ENCODE data around the gene GLUD1. TPM values are rescaled to one million over a fixed set of nuclear protein-coding genes. Genes with fewer than 3 reads are reported as not detected.
"Not testable (repeated sequence)": the region's sequence is repeated elsewhere in the genome, so short reads cannot be mapped to it uniquely, and the experiment has no call there.

GLUD1 gene
- total and polyA plus RNA-seq, 2 donors (not counting 1 experiment from before 2014, with no cell fraction given): 130 to 327 TPM

DNA sequence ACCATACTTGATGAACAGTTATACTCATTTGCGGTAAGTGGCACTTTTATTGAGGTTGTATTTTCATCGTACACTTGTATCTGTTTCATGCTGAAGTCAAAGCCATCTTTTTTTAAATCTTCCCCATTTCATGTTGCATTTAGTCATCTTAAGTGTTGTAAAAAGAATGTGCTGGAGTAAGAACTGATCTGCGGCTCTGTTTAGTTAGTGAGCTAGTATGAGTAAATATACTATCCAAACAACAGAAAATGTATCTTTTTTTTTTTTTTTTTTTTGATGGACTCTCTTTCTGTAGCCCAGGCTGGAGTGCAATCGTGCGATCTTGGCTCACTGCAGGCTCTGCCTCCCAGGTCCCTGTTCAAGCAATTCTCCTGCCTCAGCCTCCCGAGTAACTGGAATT is 87.0 kb downstream of the GLUD1 start:
- not testable (repeated sequence) for H3K36me3 ChIP-seq (ENCODE audit: control insufficient read depth, insufficient read depth, low read length); H4K20me1 ChIP-seq (ENCODE audit: control insufficient read depth, extremely low read depth, insufficient read depth, low read length); H3K4me3 ChIP-seq (replicated peaks in 1 of 4; ENCODE audit: control extremely low read depth in 1 of 4, insufficient read depth in 1 of 4, low read depth in 3 of 4, low read length in 4 of 4); H3K4me2 ChIP-seq (ENCODE audit: extremely low read depth, insufficient read depth, low read length); H3K9me3 ChIP-seq (ENCODE audit: control insufficient read depth, insufficient read depth, low read depth, low read length); DNase-seq (ENCODE audit: low read depth in 2 of 2); H3K27ac ChIP-seq (ENCODE audit: insufficient read depth, low read length); H2AFZ ChIP-seq (ENCODE audit: low read length); H3K9ac ChIP-seq (ENCODE audit: insufficient read depth, low read length); H3K27me3 ChIP-seq (ENCODE audit: control insufficient read depth, insufficient read depth, low read length); H3K4me1 ChIP-seq (ENCODE audit: control insufficient read depth, extremely low read depth, insufficient read depth, low read length); H3K79me2 ChIP-seq (ENCODE audit: control insufficient read depth, insufficient read depth, low read length)

DNA sequence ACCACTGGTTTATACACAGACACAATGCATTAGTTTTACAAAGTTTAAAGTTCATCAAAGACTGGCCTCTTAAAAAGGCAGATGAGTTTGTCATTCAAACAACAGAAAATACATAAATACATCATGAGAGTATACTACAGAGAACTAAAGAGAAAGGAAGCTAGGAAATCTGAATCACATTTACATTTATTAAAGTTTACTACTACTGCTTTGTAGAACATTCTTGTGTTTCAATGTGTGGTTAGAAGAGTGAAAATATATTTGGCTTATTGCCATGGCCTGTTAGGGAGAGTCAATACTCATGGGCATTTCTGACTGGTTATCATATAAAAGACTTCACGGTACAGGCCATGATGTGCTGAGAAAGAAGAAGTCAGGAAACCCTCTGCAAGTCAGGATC is 87.5 kb downstream of the GLUD1 start:
- H3K4me3 ChIP-seq (replicated peaks in 1 of 4; ENCODE audit: control extremely low read depth in 1 of 4, insufficient read depth in 1 of 4, low read depth in 3 of 4, low read length in 4 of 4); H3K27ac ChIP-seq (ENCODE audit: insufficient read depth, low read length); H3K9ac ChIP-seq (ENCODE audit: insufficient read depth, low read length); H3K9me3 ChIP-seq (ENCODE audit: control insufficient read depth, insufficient read depth, low read depth, low read length); H3K79me2 ChIP-seq (ENCODE audit: control insufficient read depth, insufficient read depth, low read length); H3K27me3 ChIP-seq (ENCODE audit: control insufficient read depth, insufficient read depth, low read length); H3K4me2 ChIP-seq (ENCODE audit: extremely low read depth, insufficient read depth, low read length); H3K36me3 ChIP-seq (ENCODE audit: control insufficient read depth, insufficient read depth, low read length); H4K20me1 ChIP-seq (ENCODE audit: control insufficient read depth, extremely low read depth, insufficient read depth, low read length); H2AFZ ChIP-seq (ENCODE audit: low read length); H3K4me1 ChIP-seq (ENCODE audit: control insufficient read depth, extremely low read depth, insufficient read depth, low read length): not testable (repeated sequence)
- DNase-seq (ENCODE audit: low read depth in 2 of 2): peak; percentile 28 to 31

DNA sequence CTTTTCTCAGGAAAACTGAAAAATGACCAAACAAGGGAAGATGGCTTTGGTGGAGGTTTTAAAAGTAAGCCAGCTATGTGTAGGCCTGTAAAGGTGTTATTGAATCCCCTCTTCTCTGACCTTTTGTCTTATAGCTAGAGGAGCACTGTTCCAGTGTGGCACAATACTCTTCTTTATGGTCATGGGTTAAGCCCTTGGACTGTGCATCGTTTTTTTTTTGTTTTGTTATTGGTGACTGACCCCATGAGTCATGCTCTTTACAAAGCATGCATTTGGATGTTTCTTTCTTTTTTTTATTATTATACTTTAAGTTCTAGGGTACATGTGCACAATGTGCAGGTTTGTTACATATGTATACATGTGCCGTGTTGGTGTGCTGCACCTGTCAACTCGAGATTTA is 94.2 kb downstream of the GLUD1 start:
- Histone ChIP-seq H3K4me2 (ENCODE audit: extremely low read depth, insufficient read depth, low read length) (no peak overlapping the region), H3K9me3 (ENCODE audit: control insufficient read depth, insufficient read depth, low read depth, low read length) (no peaks in the 10 kb centered on the region), H4K20me1 (ENCODE audit: control insufficient read depth, extremely low read depth, insufficient read depth, low read length) (no peaks in the 10 kb centered on the region), H3K27me3 (ENCODE audit: control insufficient read depth, insufficient read depth, low read length) (no peaks in the 10 kb centered on the region), H3K36me3 (ENCODE audit: control insufficient read depth, insufficient read depth, low read length) (no peaks in the 10 kb centered on the region), H3K27ac (ENCODE audit: insufficient read depth, low read length) (no peak overlapping the region), H3K9ac (ENCODE audit: insufficient read depth, low read length) (no peak overlapping the region), H3K4me3 (replicated peaks in 1 of 4; ENCODE audit: control extremely low read depth in 1 of 4, insufficient read depth in 1 of 4, low read depth in 3 of 4, low read length in 4 of 4) (no peak overlapping the region), H3K4me1 (ENCODE audit: control insufficient read depth, extremely low read depth, insufficient read depth, low read length) (no peaks in the 10 kb centered on the region), H2AFZ (ENCODE audit: low read length) (no peak overlapping the region), H3K79me2 (ENCODE audit: control insufficient read depth, insufficient read depth, low read length) (no peaks in the 10 kb centered on the region)
- peak; percentile 9 to 63 for DNase-seq (ENCODE audit: low read depth in 2 of 2)
- TF ChIP-seq, protein P1, sequence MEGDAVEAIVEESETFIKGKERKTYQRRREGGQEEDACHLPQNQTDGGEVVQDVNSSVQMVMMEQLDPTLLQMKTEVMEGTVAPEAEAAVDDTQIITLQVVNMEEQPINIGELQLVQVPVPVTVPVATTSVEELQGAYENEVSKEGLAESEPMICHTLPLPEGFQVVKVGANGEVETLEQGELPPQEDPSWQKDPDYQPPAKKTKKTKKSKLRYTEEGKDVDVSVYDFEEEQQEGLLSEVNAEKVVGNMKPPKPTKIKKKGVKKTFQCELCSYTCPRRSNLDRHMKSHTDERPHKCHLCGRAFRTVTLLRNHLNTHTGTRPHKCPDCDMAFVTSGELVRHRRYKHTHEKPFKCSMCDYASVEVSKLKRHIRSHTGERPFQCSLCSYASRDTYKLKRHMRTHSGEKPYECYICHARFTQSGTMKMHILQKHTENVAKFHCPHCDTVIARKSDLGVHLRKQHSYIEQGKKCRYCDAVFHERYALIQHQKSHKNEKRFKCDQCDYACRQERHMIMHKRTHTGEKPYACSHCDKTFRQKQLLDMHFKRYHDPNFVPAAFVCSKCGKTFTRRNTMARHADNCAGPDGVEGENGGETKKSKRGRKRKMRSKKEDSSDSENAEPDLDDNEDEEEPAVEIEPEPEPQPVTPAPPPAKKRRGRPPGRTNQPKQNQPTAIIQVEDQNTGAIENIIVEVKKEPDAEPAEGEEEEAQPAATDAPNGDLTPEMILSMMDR (conservative IDR thresholded peaks at IDR 0.05 in 1 of 2, IDR thresholded peaks at IDR 0.05 in 1 of 2; ENCODE audit: low read depth in 1 of 2, low read length in 2 of 2): no peak
- TF ChIP-seq EZH2 (IDR thresholded peaks at IDR 0.05; ENCODE audit: low read length, missing control alignments): no peak

Other genes starting within 250 kb of the GLUD1 start
- 0.77 and 2.1 TPM in 2 replicates for gene MMRN2, start 137.2 kb downstream of the GLUD1 start, total RNA-seq
- gene MMRN2, start 137.2 kb downstream of the GLUD1 start, polyA plus RNA-seq: 1.5 and 2.2 TPM in 2 replicates
- 8.7 and 21.3 TPM in 2 replicates for gene SNCG, start 136.2 kb downstream of the GLUD1 start, total RNA-seq
- 34.4 and 47.4 TPM in 2 replicates for gene SNCG, start 136.2 kb downstream of the GLUD1 start, polyA plus RNA-seq
- gene ADIRF, start 126.4 kb downstream of the GLUD1 start, total RNA-seq: 119 and 142 TPM in 2 replicates
- 39.4 and 172 TPM in 2 replicates for gene ADIRF, start 126.4 kb downstream of the GLUD1 start, polyA plus RNA-seq
- not detected in 2 replicates for gene FAM25A, start 74.5 kb downstream of the GLUD1 start, total RNA-seq
- not detected in 2 replicates for gene FAM25A, start 74.5 kb downstream of the GLUD1 start, polyA plus RNA-seq
- 21.6 and 26.2 TPM in 2 replicates for gene SHLD2, start 363 bp upstream of the GLUD1 start, total RNA-seq
- gene SHLD2, start 363 bp upstream of the GLUD1 start, polyA plus RNA-seq: 20.3 and 26.3 TPM in 2 replicates
- 0.17 and 0.51 TPM in 2 replicates for gene NUTM2A, start 130.6 kb upstream of the GLUD1 start, total RNA-seq
- 0.06 and 0.17 TPM in 2 replicates for gene NUTM2A, start 130.6 kb upstream of the GLUD1 start, polyA plus RNA-seq

Measured in fibroblast of lung (primary cell).